Endothelial cell of umbilical vein (primary cell): Measurements from ENCODE around the gene NYAP1.

Experiments
- CTCF ChIP-seq, 2 donors: IDR thresholded peaks; 1 replicate in 1 of 2; 2 replicates in 1 of 2; pipeline ENCODE4 v1.5.1; 2011; ENCODE audit warnings: low read length in 2 of 2, mild to moderate bottlenecking in 2 of 2, moderate library complexity in 2 of 2, control low read depth in 1 of 2, inconsistent platforms in 1 of 2, low read depth in 1 of 2; ENCODE audit not compliant: insufficient read depth in 1 of 2; ENCODE audit errors: extremely low read depth in 1 of 2
- EZH2 ChIP-seq: IDR thresholded peaks from 2 replicates; pipeline ENCODE4 v1.6.1; 2012; ENCODE audit warnings: borderline replicate concordance, low read depth, mild to moderate bottlenecking, moderate library complexity, low read length, inconsistent platforms; ENCODE audit not compliant: severe bottlenecking
- FOS ChIP-seq: IDR thresholded peaks from 2 replicates; pipeline ENCODE4 v1.6.1; 2011; ENCODE audit warnings: mild to moderate bottlenecking, low read length, moderate library complexity, borderline replicate concordance; ENCODE audit not compliant: insufficient read depth
- JUN ChIP-seq: IDR thresholded peaks from 2 replicates; pipeline ENCODE4 v1.6.1; 2011; ENCODE audit warnings: borderline replicate concordance, low read depth; ENCODE audit not compliant: insufficient read length, insufficient read depth
- MAX ChIP-seq: IDR thresholded peaks from 2 replicates; pipeline ENCODE4 v1.6.1; 2011; ENCODE audit not compliant: insufficient read depth, insufficient read length
- MYC ChIP-seq: IDR thresholded peaks from one replicate; pipeline ENCODE4 v1.6.1; 2011; ENCODE audit warnings: mild to moderate bottlenecking, low read depth, low read length
- POLR2A ChIP-seq: IDR thresholded peaks from 2 replicates; pipeline ENCODE4 v1.6.1; 2012; ENCODE audit warnings: low read depth, mild to moderate bottlenecking, control low read depth, low read length
- POLR2AphosphoS5 ChIP-seq: IDR thresholded peaks from 2 replicates; pipeline ENCODE4 v1.6.1; 2012; ENCODE audit warnings: low read depth, mild to moderate bottlenecking, control low read depth, low read length, moderate library complexity; ENCODE audit not compliant: insufficient read depth

GRCh38 chr7:100446040-100446439 is 37.7 kb upstream of the NYAP1 start:
- TF ChIP-seq POLR2A (no peak), CTCF (IDR thresholded peaks at IDR 0.05; ENCODE audit: extremely low read depth in 1 of 2, insufficient read depth in 1 of 2, low read depth in 1 of 2, low read length in 2 of 2) (no peak), POLR2AphosphoS5 (no peak), MAX (no peak), FOS (peak; percentile 16), EZH2 (no peak), JUN (no peak), MYC (no peak)
